ENCODE results near the gene MYO18B. TPM values are rescaled to one million over a fixed set of nuclear protein-coding genes. Genes with fewer than 3 reads are reported as not detected.
A peak's percentile ranks its signal among the peaks of the same experiment; 100 is the strongest.

Gene MYO18B
- polyA plus RNA-seq, 3 donors: 0.16 to 0.21 (median 0.20) TPM

GRCh38 chr22:25711491-25711890 is 30.5 kb upstream of the MYO18B start:
- no peak for DNase-seq

- no peak for DNase-seq
These were observed 29.2 kb upstream of the MYO18B start for GRCh38 chr22:25712661-25713400.

- no peak for DNase-seq
These were observed 27.9 kb upstream of the MYO18B start for GRCh38 chr22:25714070-25714469.

GRCh38 chr22:25714739-25715138 is 27.2 kb upstream of the MYO18B start:
- no peak for DNase-seq

GRCh38 chr22:25716637-25717036 is 25.4 kb upstream of the MYO18B start:
- DNase-seq: no peak

- DNase-seq: no peak
These were observed 23.7 kb upstream of the MYO18B start for GRCh38 chr22:25718135-25718840.

- DNase-seq: no peak
These were observed 19.8 kb upstream of the MYO18B start for GRCh38 chr22:25722223-25722622.

- DNase-seq: no peak
These were observed 19.4 kb upstream of the MYO18B start for GRCh38 chr22:25722626-25723025.

- DNase-seq: no peak
These were observed 15.7 kb upstream of the MYO18B start for GRCh38 chr22:25726241-25726640.

GRCh38 chr22:25728071-25728470 is 13.9 kb upstream of the MYO18B start:
- DNase-seq: no peak

GRCh38 chr22:25729016-25729995 is 12.7 kb upstream of the MYO18B start:
- DNase-seq: peak; percentile 7

- no peak for DNase-seq
These were observed 6.3 kb upstream of the MYO18B start for GRCh38 chr22:25735650-25736049.

- DNase-seq: no peak
These were observed 5.5 kb upstream of the MYO18B start for GRCh38 chr22:25736378-25737011.

- DNase-seq: no peak
These were observed 2.2 kb upstream of the MYO18B start for GRCh38 chr22:25739659-25740344.

- no peak for DNase-seq
These were observed 1.1 kb downstream of the MYO18B start for GRCh38 chr22:25742918-25743708.

GRCh38 chr22:25744694-25745093 is 2.7 kb downstream of the MYO18B start:
- no peak for DNase-seq

GRCh38 chr22:25745341-25746011 is 3.5 kb downstream of the MYO18B start:
- DNase-seq: no peak

GRCh38 chr22:25746012-25746373 is 4.0 kb downstream of the MYO18B start:
- DNase-seq: no peak

- DNase-seq: no peak
These were observed 5.4 kb downstream of the MYO18B start for GRCh38 chr22:25747245-25747944.

All from renal pelvis (tissue), 4 donors.